ENCODE results near the gene CLBA1.

DNA sequence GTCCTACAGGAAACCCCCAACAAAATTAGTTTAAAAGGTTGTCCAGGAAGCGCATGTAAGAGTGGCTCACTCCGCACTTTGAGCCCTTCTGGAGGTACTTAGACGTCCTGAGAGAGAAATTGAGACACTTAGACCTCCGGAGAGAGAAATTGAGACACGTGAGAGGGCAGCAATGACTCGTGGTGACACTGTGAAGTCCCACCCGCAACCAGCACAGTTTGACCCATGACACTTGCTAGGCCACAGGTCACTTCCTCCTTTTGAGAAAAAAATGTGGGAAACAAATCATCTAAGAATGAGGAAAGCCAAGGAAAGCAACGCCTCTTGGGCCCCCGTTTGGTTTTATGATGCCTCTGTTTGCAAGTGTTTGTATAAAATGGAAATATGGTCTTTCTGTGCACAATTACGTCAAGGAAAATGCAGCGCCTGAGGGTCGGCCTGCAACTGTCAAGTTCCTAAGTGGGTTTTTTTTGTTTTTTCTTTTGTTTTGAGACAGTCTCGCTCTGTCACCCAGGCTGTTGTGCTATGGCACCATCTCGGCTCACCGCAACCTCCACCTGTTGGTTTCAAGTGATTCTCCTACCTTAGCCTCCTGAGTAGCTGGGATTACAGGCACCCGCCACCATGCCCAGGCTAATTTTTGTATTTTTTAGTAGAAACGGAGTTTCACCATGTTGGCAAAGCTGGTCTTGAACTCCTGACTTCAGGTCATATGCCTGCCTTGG is 48.9 kb downstream of the CLBA1 start:
- no peak for TF ChIP-seq POLR2AphosphoS5 (IDR thresholded peaks at IDR 0.05; ENCODE audit: low read depth, low read length)
- TF ChIP-seq POLR2A (IDR thresholded peaks at IDR 0.05; ENCODE audit: low read depth, low read length), result no peak
